Vagina (tissue), 2 donors: ENCODE data around the gene SEC23IP. TPM values are rescaled to one million over a fixed set of nuclear protein-coding genes. Genes with fewer than 3 reads are reported as not detected.

Experiments
- DNase-seq, 2 donors: peaks; one replicate each; pipeline ENCODE4 v3.0.0-alpha.2; 2017; ENCODE audit errors: extremely low spot score in 2 of 2
- H3K27ac ChIP-seq: fragments of 200-600 bp; sonication (generic); one replicate; pipeline ENCODE4 v1.5.1; 2019
- H3K27me3 ChIP-seq: fragments of 200-600 bp; sonication (generic); one replicate; pipeline ENCODE4 v1.5.1; 2019
- H3K36me3 ChIP-seq, 2 donors: fragments of 200-600 bp; sonication (generic); one replicate each; pipeline ENCODE4 v1.5.1; 2017 to 2019
- H3K4me1 ChIP-seq: fragments of 200-600 bp; sonication (generic); one replicate; pipeline ENCODE4 v1.5.1; 2019
- H3K4me3 ChIP-seq, 2 donors: fragments of 200-600 bp; sonication (generic); 1 replicate in 1 of 2; 2 replicates in 1 of 2; pipeline ENCODE4 v1.5.1; 2016 to 2019
- H3K9me3 ChIP-seq: fragments of 200-600 bp; sonication (generic); one replicate; pipeline ENCODE4 v1.5.1; 2019
- CTCF ChIP-seq, 3 experiments: fragments of 450-650 bp in 2 of 3; fragments of 200-600 bp in 1 of 3; sonication (generic) in 1 of 3; IDR thresholded peaks; one replicate each; pipeline ENCODE4 v1.5.1; 2017 to 2019; ENCODE audit warnings: antibody characterized with exemption in 3 of 3, mild to moderate bottlenecking in 2 of 3, moderate library complexity in 2 of 3
- POLR2A ChIP-seq, 2 donors: fragments of 450-650 bp; IDR thresholded peaks; one replicate each; pipeline ENCODE4 v1.6.1; 2017; ENCODE audit warnings: antibody characterized with exemption in 2 of 2, mild to moderate bottlenecking in 2 of 2, moderate library complexity in 2 of 2
- POLR2AphosphoS5 ChIP-seq, 2 donors: sonication (generic); formaldehyde crosslinking; IDR thresholded peaks; one replicate each; pipeline ENCODE4 v1.9.0; 2017; ENCODE audit warnings: antibody characterized with exemption in 2 of 2, mild to moderate bottlenecking in 2 of 2, low read depth in 1 of 2; ENCODE audit not compliant: insufficient read depth in 1 of 2
- intact Hi-C: fragments of 100-400 bp; cut with DNase I; formaldehyde crosslinking; loops from one replicate; pipeline ENCODE4 v1.15.1; 2023
- total RNA-seq: library from RNA; depleted of rRNA; stranded (reverse); fragments of >200 nt; gene quantifications from one replicate; pipeline ENCODE4 v1.2.3, GENCODE V29; 2016

The SEC23IP gene
- 15.5 TPM for total RNA-seq

- Histone ChIP-seq H3K27ac (peak within 1 kb of the TSS; percentile 83), H3K4me1 (peaks cover 50% of the 10 kb centered on the region), H3K27me3 (no peaks in the 10 kb centered on the region), H3K36me3 (no peaks in the 10 kb centered on the region), H3K9me3 (no peaks in the 10 kb centered on the region), H3K4me3 (peak within 1 kb of the TSS; percentile 70 to 77)
- DNase-seq = peak in 1 of 2 donors; percentile 97
- intact Hi-C loops = no loop called here
- TF ChIP-seq POLR2A (IDR thresholded peaks at IDR 0.05) = peak in 1 of 2 donors; percentile 31
- TF ChIP-seq CTCF (IDR thresholded peaks at IDR 0.05) = peak in 1 of 3 experiments; percentile 4
- peak; percentile 96 to 100 for TF ChIP-seq POLR2AphosphoS5 (IDR thresholded peaks at IDR 0.05; ENCODE audit: insufficient read depth in 1 of 2, low read depth in 1 of 2)
Measured at GRCh38 chr10:119892188-119893065, at the start of gene SEC23IP. Gene SEC23IP, plus strand, starts transcription at chr10:119892730. Its CDS starts 53 bp downstream, at chr10:119892783.

GRCh38 chr10:119845656-119846055, 46.9 kb upstream of the SEC23IP start:
- H3K9me3 ChIP-seq = no peaks in the 10 kb centered on the region
- H3K27me3 ChIP-seq = no peaks in the 10 kb centered on the region
- no peak overlapping the region for H3K4me3 ChIP-seq
- H3K36me3 ChIP-seq = peaks cover 0 to 89% of the 10 kb centered on the region in 2 donors
- no peak overlapping the region for H3K27ac ChIP-seq
- DNase-seq = no peak
- intact Hi-C loops = no loop called here
- TF ChIP-seq POLR2A (IDR thresholded peaks at IDR 0.05) (no peak), CTCF (IDR thresholded peaks at IDR 0.05) (no peak), POLR2AphosphoS5 (IDR thresholded peaks at IDR 0.05; ENCODE audit: insufficient read depth in 1 of 2, low read depth in 1 of 2) (no peak)
- H3K4me1 ChIP-seq = no peaks in the 10 kb centered on the region

- Histone ChIP-seq H3K27ac (no peak overlapping the region), H3K36me3 (peaks cover 0 to 75% of the 10 kb centered on the region in 2 donors), H3K27me3 (no peaks in the 10 kb centered on the region), H3K4me3 (no peak overlapping the region), H3K4me1 (no peaks in the 10 kb centered on the region), H3K9me3 (no peaks in the 10 kb centered on the region)
- TF ChIP-seq POLR2A (IDR thresholded peaks at IDR 0.05) (no peak), CTCF (IDR thresholded peaks at IDR 0.05) (no peak), POLR2AphosphoS5 (IDR thresholded peaks at IDR 0.05; ENCODE audit: insufficient read depth in 1 of 2, low read depth in 1 of 2) (no peak)
- no peak for DNase-seq
- intact Hi-C loops = no loop called here
Measured at GRCh38 chr10:119849031-119849789, 43.3 kb upstream of the SEC23IP start.

GRCh38 chr10:119849944-119850343, 42.6 kb upstream of the SEC23IP start:
- Histone ChIP-seq H3K4me3 (no peak overlapping the region), H3K36me3 (peaks cover 0 to 73% of the 10 kb centered on the region in 2 donors), H3K27me3 (no peaks in the 10 kb centered on the region), H3K9me3 (no peaks in the 10 kb centered on the region), H3K4me1 (no peaks in the 10 kb centered on the region), H3K27ac (no peak overlapping the region)
- TF ChIP-seq CTCF (IDR thresholded peaks at IDR 0.05) = no peak
- TF ChIP-seq POLR2AphosphoS5 (IDR thresholded peaks at IDR 0.05; ENCODE audit: insufficient read depth in 1 of 2, low read depth in 1 of 2) = no peak
- TF ChIP-seq POLR2A (IDR thresholded peaks at IDR 0.05) = no peak
- intact Hi-C loops = loop anchor here (10.0 kb wide), 1 partner anchor 95 kb away; no protein-coding TSS in a partner anchor
- DNase-seq = no peak
